Hepatic stellate cell (primary cell): Measurements from ENCODE around the gene CLDN11.

ENCODE experiments used
- DNase-seq: peaks from one replicate; pipeline ENCODE4 v3.0.0; 2011; ENCODE audit warnings: low spot score

The CLDN11 gene

DNA sequence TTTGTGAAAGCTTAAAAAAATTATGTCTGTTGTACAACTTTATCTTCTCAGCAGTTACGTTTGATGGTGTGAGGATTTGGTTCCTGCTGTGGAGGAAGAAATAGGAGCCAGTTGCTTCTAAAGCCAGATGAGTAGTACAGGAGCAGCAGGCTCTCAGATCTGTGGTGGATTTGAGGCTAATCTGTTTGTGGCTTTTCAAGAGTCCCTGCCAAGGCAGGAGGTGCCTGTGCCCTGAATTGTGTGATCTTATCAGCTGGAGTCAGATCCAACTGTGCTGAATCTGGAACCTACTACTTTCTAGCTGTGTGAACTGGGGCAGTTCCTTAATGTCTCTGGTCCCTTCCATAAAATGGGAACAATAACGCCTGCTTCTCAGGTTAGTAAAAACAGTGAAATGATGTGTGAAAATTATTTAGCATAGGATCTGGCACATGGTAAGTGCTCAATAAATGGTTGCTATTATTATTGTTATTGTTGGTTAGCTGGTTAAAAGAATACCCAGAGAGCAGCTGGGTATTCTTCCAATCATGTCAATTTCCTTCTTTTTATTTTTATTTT, 7.7 kb downstream of the CLDN11 start:
- DNase-seq, result no peak

- no peak for DNase-seq
These were observed 9.4 kb downstream of the CLDN11 start for GRCh38 chr3:170428095-170428494.

GRCh38 chr3:170429050-170429449, 10.4 kb downstream of the CLDN11 start:
- peak; percentile 36 for DNase-seq

- no peak for DNase-seq
These were observed 12.4 kb downstream of the CLDN11 start for GRCh38 chr3:170431054-170431453.

DNA sequence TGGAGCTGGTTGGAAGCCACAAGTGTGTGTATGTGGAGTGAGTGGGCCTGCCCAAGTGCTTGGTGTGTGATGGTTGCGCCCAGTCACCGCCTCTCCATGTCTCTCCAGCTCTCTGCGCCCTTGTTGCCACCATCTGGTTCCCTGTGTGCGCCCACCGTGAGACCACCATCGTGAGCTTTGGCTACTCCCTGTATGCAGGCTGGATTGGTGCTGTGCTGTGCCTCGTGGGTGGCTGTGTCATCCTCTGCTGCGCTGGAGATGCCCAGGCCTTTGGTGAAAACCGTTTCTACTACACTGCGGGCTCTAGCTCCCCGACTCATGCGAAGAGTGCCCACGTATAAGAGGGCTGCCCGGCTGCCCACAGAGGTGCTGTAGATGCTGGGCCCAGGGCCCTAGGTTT, 13.7 kb downstream of the CLDN11 start:
- DNase-seq, result no peak

DNA sequence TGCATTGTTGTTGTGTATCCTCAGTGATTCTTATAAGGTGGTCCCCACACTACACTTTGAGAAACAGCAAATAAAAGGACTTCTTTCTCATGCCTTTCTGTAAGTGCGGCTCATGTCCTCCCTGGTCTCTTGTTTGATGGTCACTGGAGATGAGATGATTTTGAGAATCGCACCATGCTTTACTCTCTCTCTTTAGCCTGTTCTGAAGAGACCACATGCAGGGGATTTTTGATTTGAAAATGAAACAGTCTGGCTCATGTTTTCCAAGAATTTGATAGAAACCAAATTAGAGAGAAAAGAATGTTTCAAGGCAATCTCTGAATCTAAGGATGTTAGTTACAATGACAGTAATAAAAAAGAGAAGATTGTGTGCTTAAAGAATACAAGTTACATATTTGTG, 18.0 kb downstream of the CLDN11 start:
- no peak for DNase-seq

GRCh38 chr3:170437176-170437575, 18.5 kb downstream of the CLDN11 start:
- no peak for DNase-seq

GRCh38 chr3:170437696-170438407, 19.2 kb downstream of the CLDN11 start:
- no peak for DNase-seq

- DNase-seq, result no peak
These were observed 20.2 kb downstream of the CLDN11 start for GRCh38 chr3:170438836-170439235.

DNA sequence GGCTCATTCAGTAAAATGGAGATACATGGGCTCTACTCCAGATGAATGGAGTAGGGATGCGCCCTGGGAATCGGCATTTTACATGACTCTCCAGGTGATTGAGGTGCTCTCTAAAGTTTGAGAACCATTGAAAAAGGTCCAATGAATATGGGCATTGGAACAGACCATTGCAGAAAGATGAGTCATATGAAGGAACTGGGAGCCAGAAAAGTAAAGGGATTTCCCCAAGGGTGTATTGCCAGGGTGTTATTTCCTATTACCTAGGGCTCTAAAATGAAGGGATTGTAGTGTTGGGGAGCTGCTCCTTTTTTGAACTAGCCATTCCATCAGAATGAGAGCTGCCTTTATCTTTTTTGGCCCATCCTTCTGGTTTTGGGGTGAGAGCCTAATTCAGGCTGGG, 21.7 kb downstream of the CLDN11 start:
- DNase-seq, result no peak

DNA sequence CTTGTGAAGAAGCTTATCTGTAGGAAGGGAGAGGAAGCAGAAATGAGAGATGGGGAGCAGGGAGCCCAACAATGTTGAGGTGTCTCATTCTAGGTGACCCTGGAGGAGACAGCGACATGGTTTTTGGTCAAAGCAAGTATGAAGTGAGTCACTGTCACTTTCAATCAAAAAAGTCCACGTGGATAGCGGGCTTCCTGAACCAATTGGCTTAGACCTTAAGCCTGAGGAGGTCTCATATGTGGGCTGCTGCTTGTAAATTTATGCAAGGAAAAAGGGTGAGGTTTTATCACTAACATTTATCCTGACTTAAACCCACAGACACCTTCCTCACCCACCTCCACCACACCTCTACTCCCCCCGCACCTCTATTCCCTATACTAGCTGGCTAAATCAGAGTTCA, 22.7 kb downstream of the CLDN11 start:
- no peak for DNase-seq

- no peak for DNase-seq
These were observed 24.3 kb downstream of the CLDN11 start for GRCh38 chr3:170442947-170443346.

DNA sequence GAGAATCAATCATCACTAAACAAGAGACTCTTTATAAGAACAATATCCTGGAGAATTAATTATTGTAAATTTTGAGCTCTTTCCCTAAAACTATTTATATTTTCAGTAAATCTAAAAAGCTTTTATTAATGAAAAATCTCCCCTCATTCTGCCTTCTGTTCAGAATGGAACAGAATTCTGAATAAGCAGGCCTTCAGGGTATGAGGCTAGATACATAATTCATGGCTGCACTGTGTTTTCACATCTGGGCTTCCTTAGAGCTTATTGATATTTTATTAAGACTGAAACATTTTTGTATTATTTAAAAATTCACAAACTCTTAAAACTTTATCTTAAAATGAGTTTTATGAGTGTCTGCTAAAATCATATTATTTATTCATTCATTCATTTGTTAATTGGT, 24.8 kb downstream of the CLDN11 start:
- no peak for DNase-seq

GRCh38 chr3:170448584-170448983, 29.9 kb downstream of the CLDN11 start:
- no peak for DNase-seq

GRCh38 chr3:170450039-170450438, 31.4 kb downstream of the CLDN11 start:
- DNase-seq, result no peak

- no peak for DNase-seq
These were observed 35.8 kb downstream of the CLDN11 start for GRCh38 chr3:170454509-170454908.

GRCh38 chr3:170458285-170458684, 39.6 kb downstream of the CLDN11 start:
- DNase-seq, result no peak

DNA sequence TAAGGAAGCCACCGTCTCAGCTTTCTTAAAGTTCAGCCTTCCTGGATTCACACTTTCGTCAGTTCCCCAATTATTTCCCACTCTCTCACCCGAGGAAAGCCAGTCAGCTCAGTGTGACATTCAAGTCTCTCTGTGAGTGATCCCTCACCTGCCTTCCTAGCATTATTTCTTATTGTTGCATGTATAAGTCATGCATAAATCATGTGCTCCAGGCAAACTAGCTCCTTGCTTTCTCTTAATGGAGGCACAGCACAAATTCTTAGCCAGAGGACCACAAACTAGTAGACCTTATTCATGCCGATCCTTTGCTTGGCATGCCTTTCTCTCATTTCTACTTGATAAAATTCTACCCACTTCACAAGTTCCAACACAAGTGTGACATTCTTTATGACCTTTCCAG, 44.3 kb downstream of the CLDN11 start:
- DNase-seq, result no peak

- DNase-seq, result no peak
These were observed 47.3 kb downstream of the CLDN11 start for GRCh38 chr3:170465955-170466354.

DNA sequence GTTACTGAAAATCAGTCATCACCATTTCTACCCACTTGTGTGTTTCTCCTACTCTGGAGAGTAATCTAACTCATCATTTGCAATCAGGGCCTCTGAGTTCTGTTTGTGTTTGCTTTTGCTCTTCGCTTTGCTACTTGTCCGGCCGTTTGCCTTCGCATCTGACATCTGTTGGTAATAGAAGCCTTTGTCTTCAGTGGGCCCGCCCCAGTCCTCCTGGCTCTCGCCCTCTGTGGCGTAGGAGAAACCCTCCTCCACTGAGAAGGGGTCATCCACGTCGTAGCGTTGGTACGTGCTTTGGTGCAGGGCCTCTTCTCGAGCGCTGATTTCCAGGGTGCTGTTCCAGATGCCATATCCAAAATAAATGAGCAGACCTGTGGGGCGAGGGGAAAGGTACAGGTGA, 48.3 kb downstream of the CLDN11 start:
- DNase-seq, result no peak

- no peak for DNase-seq
These were observed 49.0 kb downstream of the CLDN11 start for GRCh38 chr3:170467571-170468147.

- no peak for DNase-seq
These were observed 50.7 kb downstream of the CLDN11 start for GRCh38 chr3:170469151-170470062.
